Measurements from ENCODE around the gene PDGFD.
A peak's percentile ranks its signal among the peaks of the same experiment; 100 is the strongest.

PDGFD gene

GRCh38 chr11:103906291-103906867 is 257.6 kb downstream of the PDGFD start:
- intact Hi-C loops (cut with DNase I): no loop called here
- DNase-seq: peak in 4 of 42 donors; percentile 15 to 38 (median 22)

GRCh38 chr11:103904324-103904667 is 259.7 kb downstream of the PDGFD start:
- intact Hi-C loops (cut with DNase I): no loop called here
- DNase-seq: no peak

GRCh38 chr11:103903621-103904323 is 260.2 kb downstream of the PDGFD start:
- intact Hi-C loops (cut with DNase I): no loop called here
- DNase-seq: no peak

GRCh38 chr11:103902994-103903393 is 261.0 kb downstream of the PDGFD start:
- intact Hi-C loops (cut with DNase I): no loop called here
- no peak for DNase-seq

GRCh38 chr11:103901656-103902055 is 262.3 kb downstream of the PDGFD start:
- DNase-seq: no peak
- intact Hi-C loops (cut with DNase I): no loop called here

GRCh38 chr11:103898577-103899336 is 265.2 kb downstream of the PDGFD start:
- DNase-seq: no peak
- intact Hi-C loops (cut with DNase I): no loop called here

- DNase-seq: no peak
- intact Hi-C loops (cut with DNase I): no loop called here
Observed at GRCh38 chr11:103898065-103898464, 265.9 kb downstream of the PDGFD start.

GRCh38 chr11:103897160-103897936 is 266.6 kb downstream of the PDGFD start:
- intact Hi-C loops (cut with DNase I): no loop called here
- DNase-seq: no peak

- DNase-seq: no peak
- intact Hi-C loops (cut with DNase I): no loop called here
Observed at GRCh38 chr11:103895106-103895505, 268.8 kb downstream of the PDGFD start.

GRCh38 chr11:103894673-103895072 is 269.3 kb downstream of the PDGFD start:
- intact Hi-C loops (cut with DNase I): no loop called here
- DNase-seq: no peak

- intact Hi-C loops (cut with DNase I): no loop called here
- no peak for DNase-seq
Observed at GRCh38 chr11:103894034-103894433, 269.9 kb downstream of the PDGFD start.

- DNase-seq: no peak
- intact Hi-C loops (cut with DNase I): no loop called here
Observed at GRCh38 chr11:103893371-103893770, 270.6 kb downstream of the PDGFD start.

- intact Hi-C loops (cut with DNase I): no loop called here
- peak in 19 of 42 donors; percentile 6 to 72 (median 22) for DNase-seq
Observed at GRCh38 chr11:103892603-103893002, 271.3 kb downstream of the PDGFD start.

GRCh38 chr11:103890654-103891053 is 273.3 kb downstream of the PDGFD start:
- DNase-seq: no peak
- intact Hi-C loops (cut with DNase I): no loop called here

GRCh38 chr11:103889679-103890078 is 274.3 kb downstream of the PDGFD start:
- intact Hi-C loops (cut with DNase I): no loop called here

GRCh38 chr11:103888541-103888951 is 275.4 kb downstream of the PDGFD start:
- intact Hi-C loops (cut with DNase I): no loop called here
- DNase-seq: peak in 16 of 42 donors; percentile 6 to 70 (median 25)

More at GRCh38 chr11:103889679-103890078, 274.3 kb downstream of the PDGFD start:
- no peak for DNase-seq

- intact Hi-C loops (cut with DNase I): no loop called here
- DNase-seq: peak in 35 of 42 donors; percentile 13 to 84 (median 49)
Observed at GRCh38 chr11:103887001-103887658, 276.8 kb downstream of the PDGFD start.

GRCh38 chr11:103883856-103884255 is 280.1 kb downstream of the PDGFD start:
- intact Hi-C loops (cut with DNase I): no loop called here
- no peak for DNase-seq

GRCh38 chr11:103883291-103883690 is 280.7 kb downstream of the PDGFD start:
- no peak for DNase-seq
- intact Hi-C loops (cut with DNase I): no loop called here
